K562 (cell line): ENCODE data around the gene TLE3. TPM values are rescaled to one million over a fixed set of nuclear protein-coding genes. Genes with fewer than 3 reads are reported as not detected.

Experiments used
- ATAC-seq: fragments of 200-7000 bp; cut with Tn5 transposase; 3 replicates; pipeline ENCODE4 v1.9.1; 2020; ENCODE audit warnings: moderate library complexity
- BruUV-seq: library from RNA; stranded (reverse); fragments of 400-500 nt; replicated peaks from 2 replicates; lab custom pipeline; 2021; lab: Mats Ljungman, UMichigan
- CTCF ChIA-PET: fragments of 300-600 bp; formaldehyde crosslinking; extraction: SDS; loops from one replicate; lab custom pipeline; 2021; ENCODE audit warnings: low intra/inter-chr PET ratio; lab: Yijun Ruan, JAX
- POLR2A ChIA-PET: fragments of 300-600, 350-650 bp; sonication (Branson Sonifier 250); formaldehyde crosslinking; extraction: SDS; loops from one replicate; lab custom pipeline; 2021; ENCODE audit warnings: antibody characterized with exemption, inconsistent platforms; lab: Yijun Ruan, JAX
- DNase-seq, 4 experiments: peaks; one replicate each; pipeline versions ENCODE4 v3.0.0 to v3.0.0-alpha.2; 2011 to 2018; ENCODE audit warnings: low spot score in 3 of 4, mixed read lengths in 3 of 4; ENCODE audit errors: extremely low read depth in 1 of 4
- FAIRE-seq: peaks from 2 replicates; lab custom pipeline; 2011; peaks lifted over from hg19 to GRCh38; lab: Jason Lieb, UNC
- H2AFZ ChIP-seq: 2 replicates; pipeline ENCODE4 v1.6.0; 2011; ENCODE audit warnings: low read depth, low read length, control low read depth, inconsistent platforms
- H3K27ac ChIP-seq: fragments of 200-600 bp; 3 replicates; pipeline ENCODE4 v1.8.0; 2011; ENCODE audit warnings: low read depth, mild to moderate bottlenecking, control low read depth, inconsistent platforms, low read length, moderate library complexity, mixed read lengths; ENCODE audit errors: extremely low read depth
- H3K27me3 ChIP-seq, 2 experiments: fragments of 300-600 bp in 1 of 2; 2 replicates in 1 of 2; 3 replicates in 1 of 2; pipeline versions ENCODE4 v1.6.0 to v1.8.0; 2011; ENCODE audit warnings: inconsistent platforms in 2 of 2, low read length in 2 of 2, mild to moderate bottlenecking in 1 of 2, mixed read lengths in 1 of 2, moderate library complexity in 1 of 2; ENCODE audit not compliant: control insufficient read depth in 2 of 2, insufficient read depth in 2 of 2
- H3K36me3 ChIP-seq: fragments of 300-600 bp; 3 replicates; pipeline ENCODE4 v1.8.0; 2011; ENCODE audit warnings: mild to moderate bottlenecking, low read length, inconsistent platforms; ENCODE audit not compliant: control insufficient read depth, insufficient read depth
- H3K4me1 ChIP-seq, 2 experiments: fragments of 200-600 bp in 1 of 2; replicated peaks in 1 of 2; 2 replicates in 1 of 2; 3 replicates in 1 of 2; pipeline versions ENCODE4 v1.5.1 to v1.8.0; 2011; ENCODE audit warnings: inconsistent platforms in 2 of 2, low read length in 2 of 2, mild to moderate bottlenecking in 1 of 2, mixed read lengths in 1 of 2, moderate library complexity in 1 of 2; ENCODE audit not compliant: control insufficient read depth in 2 of 2, insufficient read depth in 2 of 2
- H3K4me2 ChIP-seq: 2 replicates; pipeline ENCODE4 v1.6.1; 2011; ENCODE audit warnings: low read length, control low read depth, inconsistent platforms, mixed read lengths; ENCODE audit not compliant: insufficient read depth
- H3K4me3 ChIP-seq: fragments of 200-600 bp; sonication (generic), shearing (Covaris generic); 2 replicates; pipeline ENCODE4 v1.5.1; 2016; ENCODE audit warnings: control low read depth, inconsistent platforms
- H3K79me2 ChIP-seq: fragments of 200-600 bp; 3 replicates; pipeline ENCODE4 v1.8.0; 2011; ENCODE audit warnings: low read length, inconsistent platforms; ENCODE audit not compliant: control insufficient read depth, insufficient read depth
- H3K9ac ChIP-seq, 2 experiments: 2 replicates each; pipeline versions ENCODE4 v1.6.0 to v1.6.1; 2011; ENCODE audit warnings: low read depth in 2 of 2, low read length in 2 of 2, control low read depth in 1 of 2, inconsistent platforms in 1 of 2, mild to moderate bottlenecking in 1 of 2, mixed read lengths in 1 of 2; ENCODE audit not compliant: insufficient read depth in 1 of 2
- H3K9me1 ChIP-seq: one replicate; pipeline ENCODE4 v1.6.0; 2011; ENCODE audit warnings: inconsistent platforms, mild to moderate bottlenecking, low read length, moderate library complexity; ENCODE audit not compliant: control insufficient read depth, insufficient read depth
- H3K9me3 ChIP-seq: replicated peaks from 2 replicates; pipeline ENCODE4 v1.5.1; 2011; ENCODE audit warnings: low read depth, low read length, inconsistent platforms; ENCODE audit not compliant: control insufficient read depth, insufficient read depth
- H4K20me1 ChIP-seq: replicated peaks from 2 replicates; pipeline ENCODE4 v1.6.1; 2011; ENCODE audit warnings: low read length, inconsistent platforms, mixed read lengths; ENCODE audit not compliant: control insufficient read depth, insufficient read depth
- BHLHE40 ChIP-seq: IDR thresholded peaks from 2 replicates; pipeline ENCODE4 v1.6.1; 2011; ENCODE audit warnings: low read length, improper control_type of control experiment
- ESRRA ChIP-seq: fragments of 450-650 bp; IDR thresholded peaks from 2 replicates; pipeline ENCODE4 v1.6.1; 2014; ENCODE audit warnings: low read depth, mild to moderate bottlenecking, moderate library complexity, borderline replicate concordance
- KDM1A ChIP-seq, 2 experiments: fragments of 450-650 bp; IDR thresholded peaks; 2 replicates each; pipeline ENCODE4 v1.6.1; 2016; ENCODE audit warnings: mild to moderate bottlenecking in 2 of 2
- MNT ChIP-seq, 2 experiments: fragments of 450-650 bp; conservative IDR thresholded peaks; 2 replicates each; pipeline ENCODE4 v1.6.1; 2017; ENCODE audit warnings: mild to moderate bottlenecking in 2 of 2, moderate library complexity in 2 of 2
- RCOR1 ChIP-seq, 2 experiments: IDR thresholded peaks; 2 replicates each; pipeline ENCODE4 v1.6.1; 2012; ENCODE audit warnings: low read depth in 2 of 2, low read length in 2 of 2, borderline replicate concordance in 1 of 2, improper control_type of control experiment in 1 of 2
- SIN3B ChIP-seq: fragments of 450-650 bp; IDR thresholded peaks from 2 replicates; pipeline ENCODE4 v1.6.1; 2017; ENCODE audit warnings: low read depth, mild to moderate bottlenecking, moderate library complexity
- TBL1XR1 ChIP-seq, 2 experiments: IDR thresholded peaks; 2 replicates each; pipeline ENCODE4 v1.6.1; 2012; ENCODE audit warnings: improper control_type of control experiment in 2 of 2, low read length in 2 of 2, mild to moderate bottlenecking in 1 of 2
- TOE1 ChIP-seq, 2 experiments: fragments of 450-650 bp in 1 of 2; sonication (generic) in 1 of 2; formaldehyde crosslinking in 1 of 2; IDR thresholded peaks; 2 replicates each; pipeline versions ENCODE4 v1.7.1 to v1.8.0; 2016 to 2022; ENCODE audit warnings: borderline replicate concordance in 2 of 2, mild to moderate bottlenecking in 2 of 2, antibody characterized with exemption in 1 of 2, inconsistent platforms in 1 of 2, low read depth in 1 of 2, missing genetic modification reagents in 1 of 2, moderate library complexity in 1 of 2
- WGBS: fragments of 100-300 bp; shearing (Covaris generic); methylation state at CpG from one replicate; pipeline ENCODE4 v1.1.6; 2016; ENCODE audit warnings: low coverage, mixed read lengths; ENCODE audit not compliant: insufficient coverage; ENCODE audit errors: missing lambda C conversion rate; 5-methylcytosine and 5-hydroxymethylcytosine counted together
- in situ Hi-C: fragments of 300-500 bp; cut with MboI; formaldehyde crosslinking; loops from 4 replicates; pipeline ENCODE4 v1.15.0; 2018; ENCODE audit warnings: inconsistent platforms, mixed read lengths
- intact Hi-C: fragments of 100-400 bp; cut with micrococcal nuclease; formaldehyde crosslinking; loops from 2 replicates; pipeline ENCODE4 v1.14.2; 2022
- polyA plus RNA-seq, 8 experiments: library from polyadenylated mRNA; depleted of rRNA in 4 of 8; stranded (reverse) in 5 of 8; unstranded in 3 of 8; fragments of >200 nt; fragmentation: Nextera tagmentation in 2 of 8; fragmentation: Illumina TruSeq in 1 of 8; extraction: Ambion mirVana in 2 of 8; extraction: Trizol in 1 of 8; gene quantifications; 2 replicates each; pipeline versions ENCODE4 v1.2.1 to v1.2.3, GENCODE V29; 2011 to 2014; ENCODE audit warnings: inconsistent platforms in 1 of 8, missing spikeins in 1 of 8
- total RNA-seq, 7 experiments: library from RNA; depleted of rRNA in 6 of 7; stranded (reverse); fragments of >200 nt in 6 of 7; fragmentation: Illumina TruSeq in 2 of 7; extraction: Trizol in 2 of 7; gene quantifications; 2 replicates each; pipeline versions ENCODE4 v1.2.1 to v1.2.3, GENCODE V29; 2011 to 2021; ENCODE audit warnings: low replicate concordance in 1 of 7
- TF ChIP-seq, protein P1 (sequence below): fragments of 450-650 bp; IDR thresholded peaks from 2 replicates; pipeline ENCODE4 v1.6.1; 2016
- TF ChIP-seq, protein P2 (sequence below): fragments of 250-450 bp; sonication (Bioruptor Pico); IDR thresholded peaks from 2 replicates; pipeline ENCODE4 v1.5.0; 2021; ENCODE audit warnings: mild to moderate bottlenecking, borderline replicate concordance
- TF ChIP-seq, protein P3 (sequence below), 2 experiments: fragments of 200-800 bp in 1 of 2; sonication (Bioruptor generic) in 1 of 2; sonication (generic) in 1 of 2; formaldehyde crosslinking in 1 of 2; IDR thresholded peaks in 1 of 2; conservative IDR thresholded peaks in 1 of 2; 2 replicates each; pipeline versions ENCODE4 v1.5.0 to v1.6.1; 2016 to 2020; ENCODE audit warnings: missing compliant biosample characterization in 1 of 2, missing genetic modification characterization in 1 of 2, missing genetic modification reagents in 1 of 2

The TLE3 gene
- total and polyA plus RNA-seq, 9 of the 15 experiments (the other 6 are each of a cell fraction or from before 2014, with no cell fraction given), result 1.5 to 84.2 (median 14.1) TPM

DNA sequence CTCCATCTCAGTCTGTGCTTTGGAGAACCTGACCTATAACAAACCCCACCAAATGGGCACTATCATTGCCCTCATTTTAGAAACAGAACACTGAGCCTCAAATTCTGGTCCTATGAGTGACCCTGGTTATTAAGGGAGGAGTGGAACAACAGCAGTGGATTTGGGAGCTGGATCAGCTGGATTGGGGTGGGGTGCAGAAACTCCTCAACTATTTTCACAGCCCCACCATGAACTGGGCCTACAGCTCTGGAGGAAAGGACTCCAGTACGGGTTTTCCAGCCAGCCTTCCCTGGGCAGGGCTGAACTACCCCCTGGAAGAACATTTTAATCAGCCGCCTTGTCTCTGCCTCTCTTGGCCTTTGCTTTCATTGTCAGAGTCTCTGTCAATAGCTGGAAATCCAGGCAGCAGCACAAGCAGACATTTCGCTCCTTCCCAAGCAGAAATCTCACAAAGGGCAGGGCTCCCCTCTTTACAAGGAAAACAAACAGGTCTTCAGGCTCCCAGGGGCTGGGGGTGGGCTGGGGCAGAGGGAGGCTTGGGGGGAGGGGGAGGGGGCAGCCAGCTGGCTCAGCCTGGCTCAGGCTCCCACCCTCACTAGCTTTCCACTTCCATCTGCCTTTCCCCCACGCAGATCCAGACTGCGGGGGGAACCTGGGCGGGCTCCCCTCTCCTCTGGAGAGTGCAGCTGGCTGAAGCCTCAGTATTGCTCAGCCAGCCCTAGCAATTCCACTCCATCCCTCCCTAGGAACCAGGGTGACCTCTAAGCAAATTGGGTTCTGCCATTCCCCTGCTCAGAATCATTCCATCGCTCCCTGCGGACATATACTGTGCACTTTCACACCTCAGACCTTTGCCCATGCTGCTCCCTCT lies 13.7 kb upstream of the TLE3 start:
- Histone ChIP-seq H3K27ac (peak overlapping the region; percentile 55; the same call in 1 of the 3 replicates), H3K9me1 (no peaks in the 10 kb centered on the region), H3K4me3 (no peak overlapping the region; the same call in 1 of the 2 replicates), H3K9me3 (no peaks in the 10 kb centered on the region), H3K9ac (peak overlapping the region in 1 of 2 experiments; percentile 77; a peak in 1 of 4 replicates), H3K27me3 (peaks cover 2 to 5% of the 10 kb centered on the region in 2 experiments; a peak in 3 of 5 replicates), H4K20me1 (no peaks in the 10 kb centered on the region), H3K4me2 (peak overlapping the region; percentile 55), H3K4me1 (peaks cover 9 to 11% of the 10 kb centered on the region in 2 experiments), H2AFZ (peak overlapping the region; percentile 60), H3K36me3 (no peaks in the 10 kb centered on the region), H3K79me2 (no peaks in the 10 kb centered on the region)
- intact Hi-C loops, result loop anchor here (1.0 kb wide), 1 partner anchor 10 kb away; no protein-coding TSS in a partner anchor
- in situ Hi-C loops, result no loop called here
- peak; percentile 81 to 84 (median 83) for DNase-seq
- BruUV-seq, result no TSS peak
- ATAC-seq, result peak; percentile 96
- FAIRE-seq, result peak; percentile 97
- CTCF ChIA-PET, result no interaction called here
- POLR2A ChIA-PET, result interaction anchor here (1.1 to 5.4 kb wide), 4 partner anchors 9 to 14 kb away, joined by 4 to 30 read pairs (median 8); no protein-coding TSS in a partner anchor
- WGBS, result 11% methylated on average over 5 of the region's 8 CpGs
- TF ChIP-seq TBL1XR1 (IDR thresholded peaks at IDR 0.05; ENCODE audit: low read length in 2 of 2), result peak in 1 of 2 experiments; percentile 32; a peak in 1 of 4 replicates
- peak; percentile 86; the same call in 1 of the 2 replicates for TF ChIP-seq TOE1 (IDR thresholded peaks at IDR 0.05; ENCODE audit: borderline replicate concordance)
- no peak for TF ChIP-seq TOE1 (CRISPR knock-in tag; IDR thresholded peaks at IDR 0.05; ENCODE audit: borderline replicate concordance, low read depth)
- peak in 1 of 2 experiments; percentile 45; a peak in 1 of 4 replicates for TF ChIP-seq RCOR1 (IDR thresholded peaks at IDR 0.05; ENCODE audit: borderline replicate concordance in 1 of 2, low read depth in 2 of 2, low read length in 2 of 2)
- TF ChIP-seq, protein P1, sequence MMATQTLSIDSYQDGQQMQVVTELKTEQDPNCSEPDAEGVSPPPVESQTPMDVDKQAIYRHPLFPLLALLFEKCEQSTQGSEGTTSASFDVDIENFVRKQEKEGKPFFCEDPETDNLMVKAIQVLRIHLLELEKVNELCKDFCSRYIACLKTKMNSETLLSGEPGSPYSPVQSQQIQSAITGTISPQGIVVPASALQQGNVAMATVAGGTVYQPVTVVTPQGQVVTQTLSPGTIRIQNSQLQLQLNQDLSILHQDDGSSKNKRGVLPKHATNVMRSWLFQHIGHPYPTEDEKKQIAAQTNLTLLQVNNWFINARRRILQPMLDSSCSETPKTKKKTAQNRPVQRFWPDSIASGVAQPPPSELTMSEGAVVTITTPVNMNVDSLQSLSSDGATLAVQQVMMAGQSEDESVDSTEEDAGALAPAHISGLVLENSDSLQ, result peak; percentile 28; the same call in 1 of the 2 replicates
- TF ChIP-seq MNT (conservative IDR thresholded peaks at IDR 0.05), result peak; percentile 35 to 57; a peak in 3 of 4 replicates
- no peak for TF ChIP-seq ESRRA
- TF ChIP-seq, protein P2, sequence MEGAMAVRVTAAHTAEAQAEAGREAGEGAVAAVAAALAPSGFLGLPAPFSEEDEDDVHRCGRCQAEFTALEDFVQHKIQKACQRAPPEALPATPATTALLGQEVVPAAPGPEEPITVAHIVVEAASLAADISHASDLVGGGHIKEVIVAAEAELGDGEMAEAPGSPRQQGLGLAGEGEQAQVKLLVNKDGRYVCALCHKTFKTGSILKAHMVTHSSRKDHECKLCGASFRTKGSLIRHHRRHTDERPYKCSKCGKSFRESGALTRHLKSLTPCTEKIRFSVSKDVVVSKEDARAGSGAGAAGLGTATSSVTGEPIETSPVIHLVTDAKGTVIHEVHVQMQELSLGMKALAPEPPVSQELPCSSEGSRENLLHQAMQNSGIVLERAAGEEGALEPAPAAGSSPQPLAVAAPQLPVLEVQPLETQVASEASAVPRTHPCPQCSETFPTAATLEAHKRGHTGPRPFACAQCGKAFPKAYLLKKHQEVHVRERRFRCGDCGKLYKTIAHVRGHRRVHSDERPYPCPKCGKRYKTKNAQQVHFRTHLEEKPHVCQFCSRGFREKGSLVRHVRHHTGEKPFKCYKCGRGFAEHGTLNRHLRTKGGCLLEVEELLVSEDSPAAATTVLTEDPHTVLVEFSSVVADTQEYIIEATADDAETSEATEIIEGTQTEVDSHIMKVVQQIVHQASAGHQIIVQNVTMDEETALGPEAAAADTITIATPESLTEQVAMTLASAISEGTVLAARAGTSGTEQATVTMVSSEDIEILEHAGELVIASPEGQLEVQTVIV (CRISPR knock-in tag), result no peak
- TF ChIP-seq KDM1A (IDR thresholded peaks at IDR 0.05), result peak in 1 of 2 experiments; percentile 59; a peak in 1 of 4 replicates
- TF ChIP-seq SIN3B, result no peak
- 0 out of 2 replicates have a peak, but pooled peaks have one; percentile 20 for TF ChIP-seq BHLHE40
- TF ChIP-seq, protein P3, sequence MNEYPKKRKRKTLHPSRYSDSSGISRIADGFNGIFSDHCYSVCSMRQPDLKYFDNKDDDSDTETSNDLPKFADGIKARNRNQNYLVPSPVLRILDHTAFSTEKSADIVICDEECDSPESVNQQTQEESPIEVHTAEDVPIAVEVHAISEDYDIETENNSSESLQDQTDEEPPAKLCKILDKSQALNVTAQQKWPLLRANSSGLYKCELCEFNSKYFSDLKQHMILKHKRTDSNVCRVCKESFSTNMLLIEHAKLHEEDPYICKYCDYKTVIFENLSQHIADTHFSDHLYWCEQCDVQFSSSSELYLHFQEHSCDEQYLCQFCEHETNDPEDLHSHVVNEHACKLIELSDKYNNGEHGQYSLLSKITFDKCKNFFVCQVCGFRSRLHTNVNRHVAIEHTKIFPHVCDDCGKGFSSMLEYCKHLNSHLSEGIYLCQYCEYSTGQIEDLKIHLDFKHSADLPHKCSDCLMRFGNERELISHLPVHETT (CRISPR knock-in tag; conservative IDR thresholded peaks at IDR 0.05 in 1 of 2, IDR thresholded peaks at IDR 0.05 in 1 of 2), result no peak
